IPS-NIHi11 (cell line): Measurements from ENCODE around the gene OR4S1.
"Not testable (repeated sequence)": the region's sequence is repeated elsewhere in the genome, so short reads cannot be mapped to it uniquely, and the experiment has no call there.

Source experiments
- DNase-seq: peaks from one replicate; pipeline ENCODE4 v3.0.0; 2012; ENCODE audit warnings: mixed read lengths, low spot score

OR4S1 gene, protein sequence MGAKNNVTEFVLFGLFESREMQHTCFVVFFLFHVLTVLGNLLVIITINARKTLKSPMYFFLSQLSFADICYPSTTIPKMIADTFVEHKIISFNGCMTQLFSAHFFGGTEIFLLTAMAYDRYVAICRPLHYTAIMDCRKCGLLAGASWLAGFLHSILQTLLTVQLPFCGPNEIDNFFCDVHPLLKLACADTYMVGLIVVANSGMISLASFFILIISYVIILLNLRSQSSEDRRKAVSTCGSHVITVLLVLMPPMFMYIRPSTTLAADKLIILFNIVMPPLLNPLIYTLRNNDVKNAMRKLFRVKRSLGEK

GRCh38 chr11:48305923-48306322 lies at the start of gene OR4S1:
Gene OR4S1, plus strand, starts transcription at chr11:48306223. Its CDS starts 0 bp downstream, at chr11:48306223.
- DNase-seq, result no peak

DNA sequence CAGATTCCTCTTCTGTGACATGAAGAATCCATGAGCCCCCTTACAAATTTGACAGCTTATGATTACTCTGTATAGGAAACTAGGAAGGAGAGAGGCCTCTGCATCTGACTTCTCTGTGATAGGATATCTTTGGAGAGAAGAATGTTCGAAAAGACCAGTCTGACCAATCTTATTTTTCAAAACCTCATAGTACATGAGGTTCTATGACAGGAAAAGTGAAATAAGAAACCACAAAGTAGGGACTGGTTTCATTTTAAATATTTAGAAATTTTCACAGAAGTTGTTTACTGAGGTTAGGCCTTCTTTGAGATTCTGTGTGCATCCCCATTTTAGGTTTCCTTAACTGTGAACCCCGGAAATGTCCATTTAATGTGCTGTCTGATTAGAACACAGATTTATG lies 44.4 kb upstream of the OR4S1 start:
- DNase-seq, result no peak

- no peak for DNase-seq
Observed at GRCh38 chr11:48263423-48263911, 42.6 kb upstream of the OR4S1 start, which contains the start of gene OR4X1. Gene OR4X1, plus strand, starts transcription at chr11:48263861. Its CDS starts 0 bp downstream, at chr11:48263861.

- DNase-seq, result no peak
Observed at GRCh38 chr11:48270621-48271020, 35.4 kb upstream of the OR4S1 start.

GRCh38 chr11:48272606-48273005 lies 33.4 kb upstream of the OR4S1 start:
- no peak for DNase-seq

GRCh38 chr11:48307760-48308386 lies 1.9 kb downstream of the OR4S1 start:
- peak; percentile 48 for DNase-seq

- not testable (repeated sequence) for DNase-seq
Observed at GRCh38 chr11:48313590-48313989, 7.6 kb downstream of the OR4S1 start.

- DNase-seq, result not testable (repeated sequence)
Observed at GRCh38 chr11:48319813-48320212, 13.8 kb downstream of the OR4S1 start.

DNA sequence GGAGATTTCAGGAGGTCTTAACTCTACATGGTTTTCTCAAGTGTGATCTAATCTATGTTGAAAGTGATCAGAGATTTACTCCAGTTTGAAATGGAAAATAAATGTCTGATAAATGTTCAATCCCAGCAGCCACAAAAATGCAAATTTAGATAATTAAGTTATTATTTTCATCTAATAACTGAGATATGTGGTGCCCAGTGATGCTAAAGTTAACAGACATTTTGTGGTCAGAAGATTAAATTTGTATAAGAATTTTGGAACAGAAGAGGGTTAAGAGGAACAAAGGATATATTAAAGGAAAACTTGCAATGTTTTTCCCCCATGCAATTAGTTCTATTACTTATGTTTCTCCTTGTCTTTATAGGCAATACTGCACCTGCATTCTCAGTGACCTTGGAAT lies 18.6 kb downstream of the OR4S1 start, which contains the start of gene OR4C3:
Gene OR4C3 (plus strand): TSS at position 301 of the 400 bp plus-strand sequence. CDS start 102 bp downstream, outside the sequence.
- DNase-seq, result not testable (repeated sequence)

DNA sequence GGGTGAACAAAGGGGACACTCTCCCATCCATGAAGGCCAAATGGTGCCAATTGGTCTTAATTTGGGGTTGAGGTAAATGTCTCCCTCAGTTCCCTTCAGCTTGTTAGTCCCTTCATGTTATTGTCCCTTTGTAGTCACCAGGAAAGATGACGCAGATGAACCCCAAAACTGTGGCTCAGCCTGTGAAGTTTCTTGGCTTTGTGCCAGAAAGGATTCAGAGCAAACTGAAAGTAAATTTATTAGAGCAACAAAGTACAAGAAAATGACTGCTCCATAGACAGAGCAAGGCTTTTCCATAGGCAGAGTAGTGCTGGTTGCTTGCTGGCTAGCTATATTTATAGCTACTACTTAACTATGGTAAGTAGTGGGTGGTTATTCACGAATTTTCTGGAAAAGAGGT lies 35.4 kb downstream of the OR4S1 start:
- DNase-seq, result no peak

DNA sequence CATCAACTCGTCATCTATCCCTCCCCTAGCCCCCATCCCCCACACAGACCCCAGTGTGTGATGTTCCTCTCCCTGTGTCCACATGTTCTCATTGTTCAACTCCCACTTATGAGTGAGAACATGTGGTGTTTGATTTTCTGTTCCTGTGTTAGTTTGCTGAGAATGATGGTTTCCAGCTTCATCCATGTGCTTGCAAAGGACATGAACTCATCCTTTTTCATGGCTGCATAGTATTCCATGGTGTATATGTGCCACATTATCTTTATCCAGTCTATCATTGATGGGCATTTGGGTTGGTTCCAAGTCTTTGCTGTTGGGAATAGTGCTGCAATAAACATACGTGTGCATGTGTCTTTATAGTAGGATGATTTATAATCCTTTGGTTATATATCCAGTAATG lies 36.5 kb downstream of the OR4S1 start:
- DNase-seq, result not testable (repeated sequence)

- DNase-seq, result not testable (repeated sequence)
Observed at GRCh38 chr11:48346286-48346685, 40.3 kb downstream of the OR4S1 start.

GRCh38 chr11:48354013-48354412 lies 48.0 kb downstream of the OR4S1 start:
- DNase-seq, result no peak

- no peak for DNase-seq
Observed at GRCh38 chr11:48354677-48355076, 48.7 kb downstream of the OR4S1 start.
